NCI-H2196 treated with DMSO at 0.1 percent for 48 hours (cell line): ENCODE data around the gene LRP3.
"Not testable (repeated sequence)": the region's sequence is repeated elsewhere in the genome, so short reads cannot be mapped to it uniquely, and the experiment has no call there.

Experiments
- DNase-seq: peaks from one replicate; lab custom pipeline; 2025; ENCODE audit not compliant: unreplicated experiment; lab: John Stamatoyannopoulos, UW

Gene LRP3

DNA sequence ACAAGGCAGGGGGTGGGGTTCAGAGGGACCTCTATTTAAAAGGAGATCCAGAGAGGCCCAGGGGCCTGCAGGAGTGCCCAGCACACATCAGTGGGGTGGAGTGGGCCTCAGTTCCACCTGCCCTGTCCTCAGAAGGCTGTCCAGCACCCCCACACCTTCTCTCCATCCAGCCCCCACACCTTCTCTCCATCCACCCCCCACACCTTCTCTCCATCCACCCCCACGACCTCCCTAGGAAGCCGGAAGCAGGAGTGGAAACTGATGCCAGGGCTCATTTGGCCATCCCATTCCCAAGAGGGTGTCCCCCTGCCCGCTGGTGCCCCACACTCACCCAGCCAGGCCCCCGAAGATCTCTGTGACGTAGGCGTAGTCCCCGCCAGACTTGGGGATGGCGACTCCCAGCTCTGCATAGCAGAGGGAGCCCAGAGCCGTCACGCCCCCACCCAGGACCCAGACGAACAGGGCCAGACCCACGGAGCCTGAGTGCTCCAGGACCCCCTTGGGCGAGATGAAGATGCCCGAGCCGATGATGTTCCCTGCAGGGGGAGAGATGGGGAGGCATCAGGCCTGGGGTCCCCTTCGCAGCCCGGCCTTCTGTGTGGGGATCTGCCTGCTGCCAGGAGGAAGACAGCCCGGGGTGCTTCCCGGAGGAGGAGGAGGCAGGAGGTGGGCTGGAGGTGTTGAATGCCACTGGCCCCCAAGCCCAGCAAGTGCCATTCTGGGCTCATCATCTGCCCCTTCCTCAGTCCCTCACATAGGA, 21.5 kb downstream of the LRP3 start:
- no peak for DNase-seq

DNA sequence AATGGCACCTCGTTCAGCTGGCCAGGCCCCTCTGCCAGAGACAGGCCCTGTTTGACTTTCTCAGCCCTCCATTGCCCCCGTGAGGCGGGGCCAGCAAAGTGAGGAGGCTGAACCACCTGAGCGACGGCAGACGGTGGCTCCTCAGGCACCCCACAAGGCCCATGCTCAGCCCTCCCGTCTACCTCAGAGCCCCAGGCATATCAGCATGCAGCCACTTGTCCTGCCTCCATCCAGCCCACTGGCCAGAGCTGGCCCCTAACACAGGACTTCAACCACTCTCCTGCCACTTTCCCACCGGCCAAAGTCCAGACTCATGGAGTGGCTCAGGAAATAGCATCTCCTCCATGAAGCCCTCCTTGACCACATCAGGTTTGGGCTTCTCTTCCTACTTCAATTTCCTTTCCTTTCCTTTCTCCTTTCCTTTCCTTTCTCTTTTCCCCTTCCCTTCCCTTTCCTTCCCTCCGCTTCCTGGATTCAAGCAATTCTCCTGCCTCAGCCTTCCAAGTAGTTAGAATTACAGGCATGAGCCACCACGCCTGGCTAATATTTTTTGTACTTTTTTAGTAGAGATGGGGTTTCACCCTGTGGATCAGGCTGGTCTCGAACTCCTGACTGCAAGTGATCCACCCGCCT, 22.2 kb downstream of the LRP3 start:
- DNase-seq: no peak

DNA sequence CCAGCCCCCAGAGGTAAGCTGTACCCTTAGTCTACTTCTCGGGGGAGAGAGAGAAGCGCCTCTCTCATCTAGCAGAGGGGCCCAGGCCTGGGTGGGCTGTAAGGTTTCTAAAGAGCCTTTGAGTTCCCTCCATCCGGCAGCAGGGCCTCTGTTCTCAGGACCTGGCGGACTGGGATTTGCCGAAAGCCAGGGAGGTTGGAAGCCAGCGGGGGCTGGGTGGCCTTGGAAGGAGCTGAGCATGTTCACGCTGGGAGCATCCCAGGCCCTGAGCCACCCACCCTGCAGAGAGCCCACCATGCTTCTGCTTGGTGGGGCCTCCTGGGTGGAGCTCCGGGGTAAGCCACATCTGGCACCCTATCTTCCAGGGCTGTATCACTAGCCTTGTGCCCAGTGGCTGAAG, 23.8 kb downstream of the LRP3 start:
- no peak for DNase-seq

DNA sequence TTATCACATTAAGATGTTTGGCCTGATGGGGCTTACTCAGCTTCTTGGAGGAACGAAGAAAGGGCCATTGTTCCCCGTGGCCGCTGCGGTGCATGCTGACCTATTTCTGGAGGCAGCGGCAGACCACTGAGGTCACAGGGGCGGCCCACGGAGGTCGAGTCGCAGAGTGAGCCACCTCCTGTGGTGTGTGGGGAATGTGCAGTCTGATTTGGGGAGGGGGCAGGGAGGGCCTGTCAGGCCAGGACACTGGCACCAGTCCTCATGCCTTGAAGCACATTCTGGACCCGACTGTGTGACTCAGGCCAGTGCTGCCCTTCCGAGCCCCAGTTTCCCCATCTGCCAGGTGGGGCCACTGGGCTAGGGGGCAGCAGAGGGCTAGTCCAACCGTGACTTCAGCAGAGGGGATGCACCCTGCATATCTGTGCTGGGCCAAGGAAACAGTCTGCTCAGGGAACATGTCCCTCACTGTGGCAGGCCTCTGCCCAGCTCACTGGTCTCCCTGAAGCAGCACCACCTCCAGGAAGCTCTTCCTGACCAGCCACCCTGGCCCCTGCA, 25.2 kb downstream of the LRP3 start:
- DNase-seq: no peak

DNA sequence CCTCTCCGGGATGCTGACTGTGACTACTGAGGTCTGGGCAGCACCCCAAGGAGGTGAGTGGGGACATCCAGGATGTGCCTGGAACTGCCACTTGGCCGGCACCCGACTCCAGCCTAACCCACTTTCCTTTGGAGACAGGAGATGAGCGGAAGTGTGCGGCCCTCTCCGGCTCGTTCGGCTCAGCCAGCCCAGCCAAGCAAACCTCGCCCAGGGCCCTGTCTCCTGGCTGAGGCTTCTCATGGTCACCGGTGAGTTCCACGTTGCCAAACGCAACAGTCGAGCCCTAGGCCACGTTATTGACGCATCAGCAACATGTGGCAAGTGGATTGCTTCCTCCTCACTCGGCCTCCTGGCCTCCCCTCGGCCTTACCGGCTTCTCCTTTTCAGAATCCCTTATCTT, 26.0 kb downstream of the LRP3 start:
- DNase-seq: no peak

DNA sequence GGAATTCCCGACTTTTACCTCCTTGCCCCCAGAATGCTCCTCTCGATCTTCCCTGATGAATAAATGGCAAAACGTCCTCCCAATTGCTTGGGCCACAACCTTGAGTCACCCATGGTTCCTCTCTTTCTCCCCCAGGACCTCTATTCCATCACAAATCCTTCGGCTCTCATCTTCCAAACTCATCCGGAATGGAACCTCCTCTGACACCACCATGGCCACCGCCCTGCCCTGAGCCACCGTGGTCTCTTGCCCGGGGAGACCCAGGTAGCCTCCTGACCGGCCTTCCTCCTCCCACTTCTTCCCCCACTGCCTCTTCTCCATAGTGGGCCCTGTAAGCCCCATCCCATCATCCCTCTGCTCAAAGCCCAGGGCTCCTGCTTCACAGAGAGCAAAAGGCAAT, 26.6 kb downstream of the LRP3 start:
- no peak for DNase-seq

DNA sequence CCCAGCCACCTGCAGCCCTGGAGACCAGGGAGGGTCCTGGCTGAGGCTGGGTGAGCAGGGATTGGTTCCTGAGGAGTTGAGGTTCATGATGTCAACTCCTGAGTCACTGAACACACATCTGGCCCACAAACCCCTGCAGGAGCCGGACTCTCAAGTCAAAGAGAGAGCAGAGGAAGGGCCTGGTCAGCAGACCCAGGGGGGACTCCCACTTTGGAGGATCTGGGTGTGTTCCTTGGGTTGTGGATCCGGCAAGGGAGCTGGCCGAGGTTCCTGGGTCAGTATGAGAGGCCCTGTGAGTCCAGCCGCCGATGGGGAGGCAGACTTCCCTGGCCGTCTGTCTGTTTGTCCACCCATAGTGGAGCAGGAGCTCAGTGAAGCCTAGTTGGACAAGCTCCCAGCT, 27.5 kb downstream of the LRP3 start:
- DNase-seq: no peak

DNA sequence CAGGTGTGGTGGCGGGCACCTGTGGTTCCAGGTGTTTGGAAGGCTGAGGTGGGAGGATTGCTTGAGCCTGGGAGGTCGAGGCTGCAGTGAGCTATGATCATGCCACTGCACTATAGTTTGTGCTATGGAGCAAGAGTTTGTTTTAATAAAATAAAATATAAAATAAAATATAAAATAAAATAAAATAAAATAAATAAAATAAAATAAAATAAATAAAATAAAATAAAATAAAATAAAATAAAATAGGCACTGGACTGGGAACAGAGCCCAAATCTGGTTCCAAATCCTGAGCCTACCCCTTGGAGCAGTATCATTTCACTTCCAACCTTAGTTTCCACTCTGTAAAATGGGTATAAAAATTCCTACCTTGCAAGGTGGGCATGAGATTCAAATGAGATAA, 28.1 kb downstream of the LRP3 start:
- DNase-seq: not testable (repeated sequence)

DNA sequence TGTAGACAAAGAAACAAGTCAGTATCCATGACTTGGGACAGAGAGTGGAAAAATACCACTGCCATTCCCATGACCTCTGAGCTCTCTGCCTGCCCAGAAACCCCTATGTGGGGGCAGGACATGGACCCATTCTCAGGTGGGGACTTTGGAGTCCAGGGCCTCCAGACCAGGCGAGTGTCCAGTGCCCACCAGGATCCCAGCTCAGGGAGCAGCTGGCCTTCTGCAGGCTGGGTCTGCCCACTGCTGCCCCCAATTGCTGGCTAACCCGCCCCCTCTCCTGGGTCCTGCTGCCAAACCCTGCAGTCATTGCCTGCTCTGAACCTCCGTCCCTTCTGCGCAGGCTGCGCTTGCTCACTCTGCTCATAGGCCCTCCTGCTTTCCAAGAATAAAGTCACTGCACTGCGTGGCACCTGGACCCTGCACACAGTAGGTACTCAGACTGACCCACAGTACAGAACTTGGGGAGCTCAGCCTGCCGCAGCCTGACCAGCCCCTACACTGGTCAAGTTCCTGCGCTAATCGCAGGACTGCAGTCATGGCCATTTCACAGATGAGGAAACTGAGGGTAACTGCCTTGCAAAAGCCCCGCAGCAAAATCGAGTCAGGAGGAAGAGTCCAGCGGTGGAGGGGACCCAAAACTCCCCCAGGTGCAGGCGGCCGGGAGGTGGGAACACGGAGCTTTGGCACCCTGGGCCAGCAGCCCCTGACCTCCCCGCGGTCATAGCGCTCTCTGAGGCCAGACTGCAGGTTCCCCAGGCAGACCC, 30.7 kb downstream of the LRP3 start:
- no peak for DNase-seq

DNA sequence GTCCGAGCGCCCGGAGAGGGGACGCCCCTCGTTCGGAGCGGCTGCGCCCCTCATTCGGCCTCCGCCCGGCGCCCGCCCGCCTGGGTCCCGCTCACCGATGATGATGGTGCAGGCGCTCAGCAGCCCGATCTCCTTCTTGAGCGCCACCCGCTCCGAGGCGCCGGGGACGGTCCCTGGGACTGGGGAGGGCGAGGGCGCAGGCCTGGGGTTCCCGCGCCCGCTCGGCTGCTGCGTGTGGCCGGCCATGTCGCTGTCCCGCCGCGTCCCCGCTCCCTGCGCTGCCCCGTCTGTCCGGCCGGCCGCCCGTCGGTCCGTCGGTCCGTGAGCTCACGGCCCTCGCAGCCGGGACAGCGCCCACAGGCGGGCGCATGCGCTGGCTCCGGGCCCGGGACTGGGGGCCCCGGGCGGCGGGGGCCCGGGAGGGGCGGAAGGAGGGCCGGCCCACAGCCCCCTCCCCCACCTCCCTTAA, 31.4 kb downstream of the LRP3 start, which contains the start of gene SLC7A10:
Gene SLC7A10 (minus strand): TSS at position 393 of the 469 bp plus-strand sequence. CDS start 147 bp downstream, at position 246.
- DNase-seq: no peak

DNA sequence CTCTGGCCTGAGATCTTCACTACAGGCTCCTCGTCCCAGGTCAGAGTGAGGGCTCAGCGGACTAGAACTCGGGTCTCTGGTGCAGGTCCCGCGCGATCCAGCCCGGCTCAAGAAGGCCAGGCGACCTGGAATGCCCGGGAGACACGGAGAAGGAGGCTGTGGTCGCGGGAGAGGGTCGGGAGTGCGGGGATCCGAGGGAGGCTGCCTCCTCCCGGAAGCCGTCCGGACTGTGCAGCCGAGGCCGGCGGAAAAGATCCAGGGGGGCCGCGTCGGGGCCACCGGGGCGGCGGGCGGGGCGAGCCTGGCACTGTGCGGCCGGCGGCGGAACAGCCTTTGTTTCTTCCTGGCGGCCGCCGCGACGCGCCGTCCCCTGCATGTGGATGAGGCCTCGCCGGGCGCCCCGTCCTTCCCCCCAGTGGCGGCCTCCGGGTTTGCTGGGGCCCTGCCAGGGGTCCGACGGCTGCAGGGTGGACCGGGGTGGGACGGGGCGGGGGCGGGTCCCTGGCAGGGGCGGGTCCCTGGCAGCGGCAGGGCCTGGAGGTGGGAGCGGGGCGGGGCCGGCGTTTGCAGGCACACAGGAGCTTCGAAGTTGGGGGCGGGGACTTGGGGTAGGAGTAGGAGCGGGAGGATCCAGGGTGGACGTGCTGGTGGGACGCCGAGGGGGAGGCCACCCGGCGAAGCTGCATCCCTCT, 32.6 kb downstream of the LRP3 start:
- DNase-seq: peak; percentile 21

DNA sequence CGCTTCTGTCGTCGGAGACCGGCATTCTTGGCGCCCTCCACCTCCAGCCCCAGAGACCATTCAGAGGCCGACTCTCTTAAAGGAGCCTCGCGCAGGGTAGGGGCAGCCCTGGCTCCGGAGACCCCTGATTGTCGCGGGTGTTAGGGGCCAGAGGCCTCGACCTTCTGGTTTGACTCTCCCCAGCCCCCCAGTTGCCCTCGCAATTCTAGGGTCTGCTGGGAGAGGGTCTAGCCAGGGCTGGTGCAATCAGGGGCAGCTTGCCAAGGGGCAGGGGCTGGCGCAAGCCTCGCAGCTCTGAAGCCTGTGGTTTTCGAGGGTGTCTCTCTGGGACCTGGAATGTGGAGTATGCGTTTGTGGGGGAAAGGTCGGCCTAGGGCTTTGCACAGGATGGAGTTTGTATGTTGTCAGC, 33.1 kb downstream of the LRP3 start:
- no peak for DNase-seq

DNA sequence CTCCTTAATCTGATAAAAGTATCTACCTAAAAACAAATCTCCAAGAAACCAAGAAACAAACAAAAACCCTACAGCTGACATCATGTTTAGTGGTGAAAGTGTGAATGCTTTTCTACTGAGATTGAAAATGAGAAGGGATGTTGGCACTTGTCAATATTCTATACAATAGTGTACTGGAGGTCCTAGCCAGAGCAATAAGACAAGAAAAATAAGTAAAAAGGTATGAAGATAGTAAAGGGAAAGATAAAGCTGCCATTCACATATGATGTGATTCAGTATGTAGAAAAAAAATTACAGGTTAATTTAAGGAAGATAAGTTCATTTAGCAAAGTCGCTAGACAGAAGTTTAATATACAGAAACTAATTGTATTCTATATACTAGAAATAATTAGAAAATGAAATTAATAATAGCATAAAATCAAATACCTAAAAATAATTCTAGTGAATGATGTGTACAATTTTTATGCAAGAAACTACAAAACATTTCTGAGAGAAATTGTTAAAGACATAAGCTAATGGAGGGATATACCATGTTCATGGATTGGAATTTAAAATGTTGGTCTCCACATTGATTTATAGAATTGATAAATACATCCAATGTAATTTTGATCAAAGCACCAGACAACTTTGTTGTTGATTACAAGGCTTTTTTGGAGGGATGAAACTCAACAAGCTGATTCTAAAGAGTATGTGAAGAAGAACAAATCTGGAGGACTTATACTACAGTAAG, 33.9 kb downstream of the LRP3 start:
- DNase-seq: no peak

DNA sequence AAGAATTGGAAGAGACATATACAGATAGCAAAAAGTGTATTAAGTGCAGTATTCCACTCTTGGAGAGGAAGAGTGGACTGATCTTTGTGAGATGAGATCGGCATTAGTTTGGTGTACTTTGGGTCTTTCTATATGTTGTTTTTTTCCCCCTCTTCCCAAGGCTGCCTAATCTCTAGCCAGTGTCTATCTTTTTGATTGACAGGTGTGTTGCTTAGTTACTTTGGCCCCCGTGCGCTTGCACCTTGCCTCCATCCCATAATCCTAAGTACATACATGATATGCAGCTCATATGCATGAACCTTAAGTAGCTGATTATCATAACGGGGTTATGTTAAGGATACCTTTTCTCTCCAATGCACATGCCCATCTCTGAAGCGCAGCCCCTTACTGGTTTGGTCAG, 35.8 kb downstream of the LRP3 start:
- DNase-seq: no peak

DNA sequence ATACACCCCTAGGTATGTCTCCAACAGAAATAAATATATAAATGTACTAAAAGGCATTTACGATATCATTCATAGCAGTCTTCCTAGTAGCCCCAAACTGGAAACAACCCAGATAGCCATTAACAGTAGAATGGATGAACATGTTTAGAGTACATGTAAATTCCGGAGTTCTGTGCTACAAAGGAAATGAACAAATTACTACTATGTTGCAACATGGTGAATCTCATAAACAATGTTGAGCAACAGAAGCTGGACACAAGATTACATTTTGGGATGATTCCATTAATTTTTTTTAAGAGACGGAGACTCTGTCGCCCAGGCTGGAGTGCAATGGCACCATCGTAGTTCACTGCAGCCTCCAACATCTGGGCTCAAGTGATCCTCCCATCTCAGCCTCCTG, 37.4 kb downstream of the LRP3 start:
- DNase-seq: no peak

DNA sequence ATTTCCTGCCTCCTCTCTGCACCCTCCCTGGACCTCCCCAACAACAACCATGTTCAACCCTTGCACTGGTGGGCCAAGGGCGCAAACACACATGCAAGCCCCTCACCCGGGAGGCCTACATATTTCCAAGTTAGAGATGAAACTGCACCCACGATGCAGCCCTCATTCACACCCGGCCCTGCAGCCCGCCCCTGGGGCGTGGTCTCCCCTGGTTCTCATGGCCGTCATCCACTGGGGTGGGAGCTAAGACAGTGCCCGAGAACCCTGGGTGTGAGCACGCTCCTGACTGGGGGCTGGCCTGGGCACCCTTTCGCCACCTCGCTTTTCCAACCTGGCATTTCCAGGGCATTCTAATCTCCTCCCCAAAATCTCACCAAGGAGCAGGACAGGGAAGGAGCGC, 38.5 kb downstream of the LRP3 start:
- DNase-seq: no peak

DNA sequence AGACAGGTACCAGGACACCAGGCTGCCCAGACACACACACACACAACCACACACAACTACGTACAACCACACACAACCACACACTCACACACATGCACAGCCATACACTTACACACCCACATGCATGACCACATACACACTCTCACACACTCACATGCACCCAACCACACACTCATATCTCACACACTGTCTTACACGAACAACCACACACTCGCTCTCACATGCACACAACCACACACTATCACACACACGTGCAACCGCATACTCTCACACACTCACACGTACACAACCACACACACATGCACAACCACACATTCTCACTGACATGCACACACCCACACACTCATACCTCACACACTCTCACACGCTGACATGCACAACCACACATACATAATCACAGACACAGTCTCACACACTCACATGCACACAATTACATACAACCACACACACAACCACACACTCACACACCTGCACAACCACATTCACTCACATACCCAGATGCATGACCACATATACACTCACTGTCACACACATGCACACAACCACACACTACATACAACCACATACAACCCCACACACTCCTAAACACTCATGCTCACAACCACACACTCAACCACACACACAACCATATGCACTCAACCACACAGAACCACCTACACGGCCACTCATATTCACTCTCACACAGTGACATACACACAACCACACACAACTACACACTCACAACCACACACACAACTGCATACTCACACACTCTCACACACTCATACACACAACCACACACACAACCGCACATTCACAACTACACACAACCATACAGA, 39.1 kb downstream of the LRP3 start:
- no peak for DNase-seq

DNA sequence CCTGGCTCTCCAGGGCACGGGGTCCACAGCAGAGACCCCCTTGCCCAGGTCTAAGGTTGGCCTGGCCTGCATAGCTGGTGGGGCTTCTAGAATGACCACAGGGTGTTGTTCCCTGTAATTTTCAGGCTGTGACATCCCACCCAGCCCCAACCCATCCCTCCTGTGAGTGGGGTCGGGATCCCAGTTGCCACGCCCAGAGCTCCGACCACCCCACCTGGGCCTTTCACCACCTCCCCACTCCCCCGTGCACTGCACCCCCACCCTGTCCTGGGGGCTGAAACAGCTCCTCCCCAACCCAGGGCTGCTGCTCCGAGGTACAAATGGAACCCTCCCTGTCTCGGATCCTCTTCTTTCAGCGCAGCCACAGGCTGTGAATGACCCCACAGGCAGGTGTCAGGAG, 40.0 kb downstream of the LRP3 start:
- no peak for DNase-seq

DNA sequence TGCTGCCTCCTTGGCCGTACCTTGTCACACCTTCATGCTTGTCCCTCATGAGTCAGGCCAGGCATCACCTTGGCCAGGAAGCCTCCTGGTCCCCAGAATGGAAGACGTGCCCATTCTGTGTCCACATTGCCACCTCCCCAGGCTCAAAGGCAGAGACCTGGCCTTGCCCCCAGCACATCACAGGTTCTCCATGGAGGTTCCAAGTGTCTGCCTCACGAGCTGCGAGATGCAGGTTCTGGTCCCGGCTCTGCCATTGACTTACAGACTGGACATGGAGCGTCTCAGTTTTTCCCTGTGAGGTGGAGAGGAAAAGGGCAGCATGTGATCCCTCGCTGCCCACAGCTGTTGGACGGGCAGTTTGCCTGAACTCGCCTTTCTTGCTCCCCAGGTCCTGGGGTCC, 40.6 kb downstream of the LRP3 start:
- no peak for DNase-seq
